Measurements from ENCODE around the gene PHACTR2.
A peak's percentile ranks its signal among the peaks of the same experiment; 100 is the strongest.
"Not testable (repeated sequence)": the region's sequence is repeated elsewhere in the genome, so short reads cannot be mapped to it uniquely, and the experiment has no call there.

Gene PHACTR2

GRCh38 chr6:143677891-143678791 lies at the start of gene PHACTR2:
Gene PHACTR2 (plus strand): TSS chr6:143677965. CDS start chr6:143678164, 199 bp downstream.
- DNase-seq (ENCODE audit: low read depth in 1 of 2, low spot score in 1 of 2) = peak; percentile 10 to 48

GRCh38 chr6:143629104-143630080 lies 48.4 kb upstream of the PHACTR2 start:
- DNase-seq (ENCODE audit: low read depth in 1 of 2, low spot score in 1 of 2) = no peak

- DNase-seq (ENCODE audit: low read depth in 1 of 2, low spot score in 1 of 2) = not testable (repeated sequence)
Measured at GRCh38 chr6:143631196-143631595, 46.6 kb upstream of the PHACTR2 start.

GRCh38 chr6:143632894-143633293 lies 44.9 kb upstream of the PHACTR2 start:
- no peak for DNase-seq (ENCODE audit: low read depth in 1 of 2, low spot score in 1 of 2)

- no peak for DNase-seq (ENCODE audit: low read depth in 1 of 2, low spot score in 1 of 2)
Measured at GRCh38 chr6:143634486-143634885, 43.3 kb upstream of the PHACTR2 start.

- no peak for DNase-seq (ENCODE audit: low read depth in 1 of 2, low spot score in 1 of 2)
Measured at GRCh38 chr6:143637691-143638090, 40.1 kb upstream of the PHACTR2 start.

GRCh38 chr6:143642403-143642802 lies 35.4 kb upstream of the PHACTR2 start:
- no peak for DNase-seq (ENCODE audit: low read depth in 1 of 2, low spot score in 1 of 2)

- DNase-seq (ENCODE audit: low read depth in 1 of 2, low spot score in 1 of 2) = no peak
Measured at GRCh38 chr6:143647191-143647590, 30.6 kb upstream of the PHACTR2 start.

- no peak for DNase-seq (ENCODE audit: low read depth in 1 of 2, low spot score in 1 of 2)
Measured at GRCh38 chr6:143647732-143648131, 30.0 kb upstream of the PHACTR2 start.

- DNase-seq (ENCODE audit: low read depth in 1 of 2, low spot score in 1 of 2) = not testable (repeated sequence)
Measured at GRCh38 chr6:143649319-143649718, 28.4 kb upstream of the PHACTR2 start.

GRCh38 chr6:143651328-143651727 lies 26.4 kb upstream of the PHACTR2 start:
- not testable (repeated sequence) for DNase-seq (ENCODE audit: low read depth in 1 of 2, low spot score in 1 of 2)

- DNase-seq (ENCODE audit: low read depth in 1 of 2, low spot score in 1 of 2) = no peak
Measured at GRCh38 chr6:143652841-143653331, 24.9 kb upstream of the PHACTR2 start.

- no peak for DNase-seq (ENCODE audit: low read depth in 1 of 2, low spot score in 1 of 2)
Measured at GRCh38 chr6:143655541-143655940, 22.2 kb upstream of the PHACTR2 start.

GRCh38 chr6:143656026-143656425 lies 21.7 kb upstream of the PHACTR2 start:
- DNase-seq (ENCODE audit: low read depth in 1 of 2, low spot score in 1 of 2) = no peak

GRCh38 chr6:143657809-143658208 lies 20.0 kb upstream of the PHACTR2 start:
- no peak for DNase-seq (ENCODE audit: low read depth in 1 of 2, low spot score in 1 of 2)

- not testable (repeated sequence) for DNase-seq (ENCODE audit: low read depth in 1 of 2, low spot score in 1 of 2)
Measured at GRCh38 chr6:143660170-143660569, 17.6 kb upstream of the PHACTR2 start.

- no peak for DNase-seq (ENCODE audit: low read depth in 1 of 2, low spot score in 1 of 2)
Measured at GRCh38 chr6:143664171-143664570, 13.6 kb upstream of the PHACTR2 start.

- not testable (repeated sequence) for DNase-seq (ENCODE audit: low read depth in 1 of 2, low spot score in 1 of 2)
Measured at GRCh38 chr6:143666007-143666406, 11.8 kb upstream of the PHACTR2 start.

GRCh38 chr6:143669483-143669882 lies 8.3 kb upstream of the PHACTR2 start:
- not testable (repeated sequence) for DNase-seq (ENCODE audit: low read depth in 1 of 2, low spot score in 1 of 2)

- no peak for DNase-seq (ENCODE audit: low read depth in 1 of 2, low spot score in 1 of 2)
Measured at GRCh38 chr6:143673669-143674068, 4.1 kb upstream of the PHACTR2 start.
